HG02981 (cell line): ENCODE measurements around the gene NUDT22.
A peak's percentile ranks its signal among the peaks of the same experiment; 100 is the strongest.

Experiments used
- ATAC-seq: cut with Tn5 transposase; IDR thresholded peaks from one replicate; pipeline ENCODE4 v1.9.1; 2021; ENCODE audit warnings: mild to moderate bottlenecking, moderate library complexity; ENCODE audit not compliant: unreplicated experiment

Gene NUDT22

GRCh38 chr11:64225608-64226506, at the start of gene NUDT22, which contains the start of gene TRPT1:
NUDT22 (plus strand) TSS chr11:64226274; CDS start chr11:64226653, 379 bp downstream.
TRPT1 (minus strand) TSS chr11:64226186; CDS start chr11:64225860, 326 bp downstream.
- ATAC-seq: peak; percentile 44

GRCh38 chr11:64176751-64177150, 49.3 kb upstream of the NUDT22 start:
- no peak for ATAC-seq

GRCh38 chr11:64178203-64178602, 47.9 kb upstream of the NUDT22 start:
- ATAC-seq: no peak

- ATAC-seq: no peak
Observed at GRCh38 chr11:64178951-64179639, 47.0 kb upstream of the NUDT22 start.

- no peak for ATAC-seq
Observed at GRCh38 chr11:64180891-64181290, 45.2 kb upstream of the NUDT22 start.

GRCh38 chr11:64181506-64182411, 44.3 kb upstream of the NUDT22 start:
- ATAC-seq: no peak

GRCh38 chr11:64183890-64184289, 42.2 kb upstream of the NUDT22 start:
- no peak for ATAC-seq

GRCh38 chr11:64185175-64185692, 40.8 kb upstream of the NUDT22 start:
- ATAC-seq: peak; percentile 11

GRCh38 chr11:64185693-64186491, 40.2 kb upstream of the NUDT22 start, which contains the start of gene STIP1:
STIP1 (plus strand) TSS chr11:64186171; CDS start chr11:64186262, 91 bp downstream.
- peak; percentile 82 for ATAC-seq

- no peak for ATAC-seq
Observed at GRCh38 chr11:64186492-64187165, 39.4 kb upstream of the NUDT22 start.

GRCh38 chr11:64192434-64192833, 33.6 kb upstream of the NUDT22 start:
- ATAC-seq: no peak

- no peak for ATAC-seq
Observed at GRCh38 chr11:64196626-64197025, 29.4 kb upstream of the NUDT22 start.

- no peak for ATAC-seq
Observed at GRCh38 chr11:64198511-64198910, 27.6 kb upstream of the NUDT22 start.

- ATAC-seq: no peak
Observed at GRCh38 chr11:64201543-64201942, 24.5 kb upstream of the NUDT22 start.

GRCh38 chr11:64202992-64203391, 23.1 kb upstream of the NUDT22 start:
- no peak for ATAC-seq

- ATAC-seq: no peak
Observed at GRCh38 chr11:64203421-64204079, 22.5 kb upstream of the NUDT22 start.

- ATAC-seq: no peak
Observed at GRCh38 chr11:64204080-64204440, 22.0 kb upstream of the NUDT22 start.

- ATAC-seq: no peak
Observed at GRCh38 chr11:64204464-64204989, 21.5 kb upstream of the NUDT22 start.
